Caco-2 (cell line): ENCODE measurements around the gene PARVA. TPM values are rescaled to one million over a fixed set of nuclear protein-coding genes. Genes with fewer than 3 reads are reported as not detected.

ENCODE experiments used
- BruUV-seq: library from RNA; stranded (reverse); fragments of 400-500 nt; replicated peaks from 2 replicates; lab custom pipeline; 2021; lab: Mats Ljungman, UMichigan
- CTCF ChIA-PET: fragments of 300-600 bp; sonication (Branson Sonifier 250); formaldehyde crosslinking; loops from one replicate; lab custom pipeline; 2022; ENCODE audit warnings: antibody characterized with exemption; lab: Charles Lee
- POLR2A ChIA-PET: fragments of 300-600 bp; sonication (Branson Sonifier 250); formaldehyde crosslinking; loops from one replicate; lab custom pipeline; 2022; ENCODE audit warnings: antibody characterized with exemption; lab: Charles Lee
- DNase-seq, 2 experiments: peaks; one replicate each; pipeline versions ENCODE4 v3.0.0 to v3.0.0-alpha.2; 2020 to 2022
- H3K27me3 ChIP-seq: replicated peaks from 2 replicates; pipeline ENCODE4 v1.6.0; 2011; ENCODE audit warnings: low read length; ENCODE audit not compliant: control insufficient read depth, insufficient read depth
- H3K36me3 ChIP-seq: 2 replicates; pipeline ENCODE4 v1.5.1; 2011; ENCODE audit warnings: low read length; ENCODE audit not compliant: control insufficient read depth, insufficient read depth
- H3K4me1 ChIP-seq: fragments of 250-450 bp; sonication (Bioruptor Pico); 2 replicates; pipeline ENCODE4 v1.5.1; 2020; ENCODE audit warnings: mild to moderate bottlenecking
- H3K4me3 ChIP-seq: 2 replicates; pipeline ENCODE4 v1.5.1; 2011; ENCODE audit warnings: low read depth, mild to moderate bottlenecking, control low read depth, low read length
- H3K9me3 ChIP-seq: fragments of 250-450 bp; sonication (Bioruptor Pico); 2 replicates; pipeline ENCODE4 v1.5.1; 2020; ENCODE audit warnings: mild to moderate bottlenecking, moderate library complexity
- H3K27ac Mint-ChIP-seq: one replicate; pipeline ENCODE4 v1.8.0; 2022; ENCODE audit warnings: mixed read lengths; ENCODE audit not compliant: unreplicated experiment
- H3K27me3 Mint-ChIP-seq: one replicate; pipeline ENCODE4 v1.8.0; 2022; ENCODE audit warnings: mixed read lengths; ENCODE audit not compliant: insufficient read depth, unreplicated experiment
- H3K36me3 Mint-ChIP-seq: one replicate; pipeline ENCODE4 v1.8.0; 2022; ENCODE audit warnings: mild to moderate bottlenecking, mixed read lengths; ENCODE audit not compliant: insufficient read depth, unreplicated experiment
- H3K4me1 Mint-ChIP-seq: one replicate; pipeline ENCODE4 v1.8.0; 2022; ENCODE audit warnings: low read depth, mixed read lengths; ENCODE audit not compliant: unreplicated experiment
- H3K4me3 Mint-ChIP-seq: one replicate; pipeline ENCODE4 v1.8.0; 2022; ENCODE audit warnings: mild to moderate bottlenecking, moderate library complexity, mixed read lengths; ENCODE audit not compliant: unreplicated experiment
- H3K9me3 Mint-ChIP-seq: one replicate; pipeline ENCODE4 v1.8.0; 2022; ENCODE audit warnings: mixed read lengths; ENCODE audit not compliant: unreplicated experiment
- CTCF ChIP-seq, 2 experiments: fragments of 200-600 bp in 1 of 2; IDR thresholded peaks; 1 replicate in 1 of 2; 2 replicates in 1 of 2; pipeline versions ENCODE4 v1.5.1 to v1.8.0; 2011 to 2022; ENCODE audit warnings: antibody characterized with exemption in 1 of 2, control low read depth in 1 of 2, inconsistent platforms in 1 of 2, low read depth in 1 of 2, low read length in 1 of 2, mild to moderate bottlenecking in 1 of 2, moderate library complexity in 1 of 2; ENCODE audit not compliant: insufficient read depth in 1 of 2, severe bottlenecking in 1 of 2, unreplicated experiment in 1 of 2
- intact Hi-C: fragments of 100-400 bp; cut with micrococcal nuclease; formaldehyde crosslinking; loops from one replicate; pipeline ENCODE4 v1.10.0; 2022; ENCODE audit not compliant: unreplicated experiment
- total RNA-seq: library from RNA; stranded (reverse); gene quantifications from 2 replicates; pipeline ENCODE4 v1.2.3, GENCODE V29; 2022

PARVA gene
- total RNA-seq, 1 experiment from 2014 or later = 45.3 TPM

GRCh38 chr11:12541583-12542151 lies 164.3 kb downstream of the PARVA start:
- ChIA-PET CTCF (interaction anchor here (0.5 to 1.0 kb wide), 3 partner anchors 210 to 286 kb away, joined by 3 read pairs; no protein-coding TSS in a partner anchor), POLR2A (no interaction called here)
- Histone ChIP-seq H3K27me3 (no peaks in the 10 kb centered on the region), H3K9me3 (no peaks in the 10 kb centered on the region), H3K4me1 (peaks cover 26% of the 10 kb centered on the region), H3K36me3 (no peaks in the 10 kb centered on the region), H3K4me3 (no peak overlapping the region)
- intact Hi-C loops = no loop called here
- no peak for TF ChIP-seq CTCF (IDR thresholded peaks at IDR 0.05; ENCODE audit: insufficient read depth in 1 of 2, low read depth in 1 of 2, low read length in 1 of 2, severe bottlenecking in 1 of 2, unreplicated experiment in 1 of 2)
- Mint-ChIP-seq H3K27ac (peak overlapping the region; percentile 37), H3K36me3 (no peaks in the 10 kb centered on the region), H3K27me3 (peaks cover 4% of the 10 kb centered on the region), H3K4me1 (peaks cover 17% of the 10 kb centered on the region), H3K9me3 (no peaks in the 10 kb centered on the region), H3K4me3 (no peak overlapping the region)
- no peak for DNase-seq
- no TSS peak for BruUV-seq

GRCh38 chr11:12542186-12542935 lies 165.0 kb downstream of the PARVA start:
- Mint-ChIP-seq H3K9me3 (no peaks in the 10 kb centered on the region), H3K27ac (no peak overlapping the region), H3K36me3 (no peaks in the 10 kb centered on the region), H3K27me3 (no peaks in the 10 kb centered on the region), H3K4me1 (peaks cover 12% of the 10 kb centered on the region), H3K4me3 (no peak overlapping the region)
- no peak for TF ChIP-seq CTCF (IDR thresholded peaks at IDR 0.05; ENCODE audit: insufficient read depth in 1 of 2, low read depth in 1 of 2, low read length in 1 of 2, severe bottlenecking in 1 of 2, unreplicated experiment in 1 of 2)
- H3K9me3 ChIP-seq = no peaks in the 10 kb centered on the region
- intact Hi-C loops = no loop called here
- DNase-seq = no peak
- H3K4me1 ChIP-seq = peaks cover 26% of the 10 kb centered on the region
- ChIA-PET POLR2A (no interaction called here), CTCF (no interaction called here)
- no TSS peak for BruUV-seq
- no peaks in the 10 kb centered on the region for H3K36me3 ChIP-seq
- H3K4me3 ChIP-seq = no peak overlapping the region
- no peaks in the 10 kb centered on the region for H3K27me3 ChIP-seq

- Histone ChIP-seq H3K4me1 (peaks cover 26% of the 10 kb centered on the region), H3K36me3 (no peaks in the 10 kb centered on the region), H3K27me3 (no peaks in the 10 kb centered on the region), H3K4me3 (no peak overlapping the region), H3K9me3 (no peaks in the 10 kb centered on the region)
- Mint-ChIP-seq H3K27ac (no peak overlapping the region), H3K27me3 (no peaks in the 10 kb centered on the region), H3K4me1 (peaks cover 12% of the 10 kb centered on the region), H3K36me3 (no peaks in the 10 kb centered on the region), H3K4me3 (no peak overlapping the region), H3K9me3 (no peaks in the 10 kb centered on the region)
- intact Hi-C loops = no loop called here
- no peak for DNase-seq
- no peak for TF ChIP-seq CTCF (IDR thresholded peaks at IDR 0.05; ENCODE audit: insufficient read depth in 1 of 2, low read depth in 1 of 2, low read length in 1 of 2, severe bottlenecking in 1 of 2, unreplicated experiment in 1 of 2)
- BruUV-seq = no TSS peak
- CTCF ChIA-PET = no interaction called here
- POLR2A ChIA-PET = no interaction called here
These were observed 166.4 kb downstream of the PARVA start for GRCh38 chr11:12543596-12544415.
